ENCODE data around the gene EEPD1. TPM values are rescaled to one million over a fixed set of nuclear protein-coding genes. Genes with fewer than 3 reads are reported as not detected.

The EEPD1 gene
- total and polyA plus RNA-seq, 2 donors (not counting 3 experiments of a cell fraction or from before 2014, with no cell fraction given): 0.40 to 0.42 TPM

GRCh38 chr7:36278620-36279172 lies 125.6 kb downstream of the EEPD1 start:
- FAIRE-seq: no peak
- no peak overlapping the region for H3K4me2 ChIP-seq (ENCODE audit: insufficient read depth, low read length)
- ChIA-PET POLR2A (no interaction called here), CTCF (interaction anchor here (1.2 kb wide), 1 partner anchor 8 kb away, joined by 4 read pairs; no protein-coding TSS in a partner anchor)
- peaks cover 0 to under 1% of the 10 kb centered on the region in 2 experiments for H3K27me3 ChIP-seq (ENCODE audit: control insufficient read depth in 2 of 2, insufficient read depth in 2 of 2, low read length in 2 of 2)
- DNase-seq (ENCODE audit: low read depth, low spot score): no peak
- no peak for TF ChIP-seq FOS (IDR thresholded peaks at IDR 0.05; ENCODE audit: borderline replicate concordance, insufficient read depth, low read length)
- H3K79me2 ChIP-seq (ENCODE audit: control insufficient read depth, insufficient read depth, low read length): no peaks in the 10 kb centered on the region
- H2AFZ ChIP-seq (ENCODE audit: low read depth, low read length): no peak overlapping the region
- no peak overlapping the region for H3K4me3 ChIP-seq (replicated peaks in 1 of 3; ENCODE audit: insufficient read depth in 1 of 3, low read depth in 1 of 3, low read length in 3 of 3)
- no peaks in the 10 kb centered on the region for H3K9me3 ChIP-seq (replicated peaks; ENCODE audit: control insufficient read depth, insufficient read depth, low read length)
- H3K36me3 ChIP-seq (ENCODE audit: control insufficient read depth in 2 of 2, extremely low read depth in 1 of 2, insufficient read depth in 2 of 2, low read length in 2 of 2): no peaks in the 10 kb centered on the region
- H3K9me1 ChIP-seq (replicated peaks; ENCODE audit: control insufficient read depth, extremely low read depth, insufficient read depth, low read length): no peaks in the 10 kb centered on the region
- no peaks in the 10 kb centered on the region for H4K20me1 ChIP-seq (replicated peaks; ENCODE audit: control insufficient read depth, extremely low read depth, insufficient read depth, low read length)
- H3K4me1 ChIP-seq (ENCODE audit: control insufficient read depth, extremely low read depth, insufficient read depth, low read length): peaks cover 6% of the 10 kb centered on the region
- BruUV-seq (replicated peaks): no TSS peak
- dilution Hi-C loops (cut with MboI; ENCODE audit: extremely low pct_ligation_motif_present, low sequenced_read_pairs) (no loop called here), intact Hi-C loops (cut with micrococcal nuclease) (no loop called here)
- no peak overlapping the region for H3K9ac ChIP-seq (replicated peaks; ENCODE audit: extremely low read depth, insufficient read depth, low read length)
- H3K27ac ChIP-seq (ENCODE audit: insufficient read depth, low read depth, low read length): no peak overlapping the region

GRCh38 chr7:36279200-36279925 lies 126.3 kb downstream of the EEPD1 start:
- intact Hi-C loops (cut with micrococcal nuclease) (no loop called here), dilution Hi-C loops (cut with MboI; ENCODE audit: extremely low pct_ligation_motif_present, low sequenced_read_pairs) (no loop called here)
- H3K9ac ChIP-seq (replicated peaks; ENCODE audit: extremely low read depth, insufficient read depth, low read length): no peak overlapping the region
- no peak overlapping the region for H2AFZ ChIP-seq (ENCODE audit: low read depth, low read length)
- TF ChIP-seq FOS (IDR thresholded peaks at IDR 0.05; ENCODE audit: borderline replicate concordance, insufficient read depth, low read length) (no peak), POLR2AphosphoS5 (IDR thresholded peaks at IDR 0.05; ENCODE audit: insufficient read depth, low read depth, low read length) (no peak), EZH2 (IDR thresholded peaks at IDR 0.05; ENCODE audit: borderline replicate concordance, low read depth, low read length, severe bottlenecking) (no peak), POLR2A (IDR thresholded peaks at IDR 0.05; ENCODE audit: low read depth, low read length) (no peak), CTCF (IDR thresholded peaks at IDR 0.05; ENCODE audit: extremely low read depth in 1 of 2, insufficient read depth in 1 of 2, low read depth in 1 of 2, low read length in 2 of 2) (no peak), GATA2 (IDR thresholded peaks at IDR 0.05; ENCODE audit: insufficient read depth, insufficient read length, low read depth, low read length) (no peak), JUN (IDR thresholded peaks at IDR 0.05; ENCODE audit: borderline replicate concordance, insufficient read depth, insufficient read length, low read depth) (no peak), MAX (IDR thresholded peaks at IDR 0.05; ENCODE audit: insufficient read depth, insufficient read length) (no peak), MYC (IDR thresholded peaks at IDR 0.05; ENCODE audit: low read depth, low read length) (no peak)
- H3K9me1 ChIP-seq (replicated peaks; ENCODE audit: control insufficient read depth, extremely low read depth, insufficient read depth, low read length): no peaks in the 10 kb centered on the region
- H3K27me3 ChIP-seq (ENCODE audit: control insufficient read depth in 2 of 2, insufficient read depth in 2 of 2, low read length in 2 of 2): no peaks in the 10 kb centered on the region
- H3K9me3 ChIP-seq (replicated peaks; ENCODE audit: control insufficient read depth, insufficient read depth, low read length): no peaks in the 10 kb centered on the region
- H3K79me2 ChIP-seq (ENCODE audit: control insufficient read depth, insufficient read depth, low read length): no peaks in the 10 kb centered on the region
- DNase-seq (ENCODE audit: low read depth, low spot score): no peak
- CTCF ChIA-PET: interaction anchor here (1.5 kb wide), 1 partner anchor 40 kb away, joined by 6 read pairs; no protein-coding TSS in a partner anchor
- H3K36me3 ChIP-seq (ENCODE audit: control insufficient read depth in 2 of 2, extremely low read depth in 1 of 2, insufficient read depth in 2 of 2, low read length in 2 of 2): no peaks in the 10 kb centered on the region
- H3K4me1 ChIP-seq (ENCODE audit: control insufficient read depth, extremely low read depth, insufficient read depth, low read length): peaks cover 6% of the 10 kb centered on the region
- H4K20me1 ChIP-seq (replicated peaks; ENCODE audit: control insufficient read depth, extremely low read depth, insufficient read depth, low read length): no peaks in the 10 kb centered on the region
- no TSS peak for BruUV-seq (replicated peaks)
- H3K4me3 ChIP-seq (replicated peaks in 1 of 3; ENCODE audit: insufficient read depth in 1 of 3, low read depth in 1 of 3, low read length in 3 of 3): no peak overlapping the region
- H3K27ac ChIP-seq (ENCODE audit: insufficient read depth, low read depth, low read length): no peak overlapping the region
- POLR2A ChIA-PET: no interaction called here
- FAIRE-seq: no peak
- no peak overlapping the region for H3K4me2 ChIP-seq (ENCODE audit: insufficient read depth, low read length)
